Ishikawa (cell line): ENCODE results near the gene C17orf100.

Source experiments
- CEBPB ChIP-seq: IDR thresholded peaks from 2 replicates; pipeline ENCODE4 v1.6.1; 2012
- EGR1 ChIP-seq: IDR thresholded peaks from 2 replicates; pipeline ENCODE4 v1.6.1; 2012
- EP300 ChIP-seq: IDR thresholded peaks from 2 replicates; pipeline ENCODE4 v1.6.1; 2012; ENCODE audit warnings: borderline replicate concordance
- FOXM1 ChIP-seq: IDR thresholded peaks from 2 replicates; pipeline ENCODE4 v1.6.1; 2012; ENCODE audit warnings: low read depth, borderline replicate concordance
- RAD21 ChIP-seq: IDR thresholded peaks from 2 replicates; pipeline ENCODE4 v1.6.1; 2012; ENCODE audit warnings: low read depth
- REST ChIP-seq: IDR thresholded peaks from 2 replicates; pipeline ENCODE4 v1.6.1; 2012; ENCODE audit warnings: low read depth, mild to moderate bottlenecking
- TF ChIP-seq, protein P1 (sequence below): IDR thresholded peaks from 2 replicates; pipeline ENCODE4 v1.6.1; 2012

DNA sequence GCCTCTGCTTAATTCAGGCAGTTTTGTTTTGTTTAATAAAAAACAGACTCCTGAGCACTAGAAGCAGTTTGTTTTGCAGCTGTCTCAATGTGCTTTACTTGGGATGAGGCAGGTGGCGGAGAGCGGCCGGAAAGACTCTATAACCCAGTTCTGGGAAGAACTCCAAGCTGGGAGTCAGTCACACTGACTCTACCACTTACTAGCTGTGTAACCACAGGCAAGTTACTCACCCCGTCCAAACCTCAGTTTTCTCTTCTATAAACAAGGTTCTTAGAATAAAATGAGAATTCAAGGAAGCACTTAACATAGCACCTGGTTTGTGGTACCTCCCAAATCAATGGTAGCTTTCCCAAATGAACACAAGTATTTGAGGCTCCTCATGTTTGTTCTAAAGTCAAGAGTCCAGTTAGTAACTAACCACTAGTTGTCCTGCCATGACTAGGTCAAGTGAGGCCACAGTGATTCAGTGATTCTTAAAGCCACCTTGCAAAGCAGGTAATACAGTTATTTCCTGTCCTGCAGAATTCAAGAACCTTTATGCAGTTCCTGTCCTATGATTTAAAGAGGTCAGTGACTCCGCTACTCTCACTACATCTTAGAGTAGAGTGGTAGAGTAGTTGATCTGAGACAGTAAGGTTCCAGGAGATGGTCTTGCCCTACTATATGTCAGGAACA is 8.0 kb upstream of the C17orf100 start:
- TF ChIP-seq EGR1 = no peak
- TF ChIP-seq RAD21 = no peak
- no peak for TF ChIP-seq FOXM1
- no peak for TF ChIP-seq EP300
- TF ChIP-seq CEBPB = no peak
- TF ChIP-seq, protein P1, sequence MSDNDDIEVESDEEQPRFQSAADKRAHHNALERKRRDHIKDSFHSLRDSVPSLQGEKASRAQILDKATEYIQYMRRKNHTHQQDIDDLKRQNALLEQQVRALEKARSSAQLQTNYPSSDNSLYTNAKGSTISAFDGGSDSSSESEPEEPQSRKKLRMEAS = no peak
- TF ChIP-seq REST = no peak
